ENCODE data around the gene PKN2. TPM values are rescaled to one million over a fixed set of nuclear protein-coding genes. Genes with fewer than 3 reads are reported as not detected.

The PKN2 gene
- total and polyA plus RNA-seq, 9 of the 15 experiments (the other 6 are each of a cell fraction or from before 2014, with no cell fraction given) = 4.5 to 25.3 (median 19.2) TPM

- no peak for TF ChIP-seq ZBTB26 (CRISPR knock-in tag; IDR thresholded peaks at IDR 0.05)
- no peak for TF ChIP-seq ARID2 (IDR thresholded peaks at IDR 0.05)
- TF ChIP-seq KLF13 (tag; IDR thresholded peaks at IDR 0.05; ENCODE audit: borderline replicate concordance, low read depth) = peak; percentile 76; the same call in 1 of the 2 replicates
- no peak for TF ChIP-seq ZNF175 (CRISPR knock-in tag; IDR thresholded peaks at IDR 0.05; ENCODE audit: low read depth)
- TF ChIP-seq KAT2B (IDR thresholded peaks at IDR 0.05; ENCODE audit: low read depth, low read length) = peak; percentile 21
- TF ChIP-seq HOXB6 (CRISPR knock-in tag; IDR thresholded peaks at IDR 0.05; ENCODE audit: borderline replicate concordance) = no peak
- TF ChIP-seq TFAM (CRISPR knock-in tag; conservative IDR thresholded peaks at IDR 0.05) = no peak
- TF ChIP-seq, protein P1, sequence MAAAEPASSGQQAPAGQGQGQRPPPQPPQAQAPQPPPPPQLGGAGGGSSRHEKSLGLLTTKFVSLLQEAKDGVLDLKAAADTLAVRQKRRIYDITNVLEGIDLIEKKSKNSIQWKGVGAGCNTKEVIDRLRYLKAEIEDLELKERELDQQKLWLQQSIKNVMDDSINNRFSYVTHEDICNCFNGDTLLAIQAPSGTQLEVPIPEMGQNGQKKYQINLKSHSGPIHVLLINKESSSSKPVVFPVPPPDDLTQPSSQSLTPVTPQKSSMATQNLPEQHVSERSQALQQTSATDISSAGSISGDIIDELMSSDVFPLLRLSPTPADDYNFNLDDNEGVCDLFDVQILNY (CRISPR knock-in tag; IDR thresholded peaks at IDR 0.05) = no peak
- no peak for TF ChIP-seq RFX5 (IDR thresholded peaks at IDR 0.05; ENCODE audit: low read depth, low read length)
- TF ChIP-seq NR3C1 (CRISPR knock-in tag; IDR thresholded peaks at IDR 0.05) = no peak
- peak; percentile 17; the same call in 1 of the 2 replicates for TF ChIP-seq HLTF (IDR thresholded peaks at IDR 0.05)
- peak; percentile 51; the same call in 1 of the 2 replicates for TF ChIP-seq SMARCA4 (IDR thresholded peaks at IDR 0.05)
- peak; percentile 61; the same call in 1 of the 2 replicates for TF ChIP-seq CC2D1A (IDR thresholded peaks at IDR 0.05)
- no peak for TF ChIP-seq KLF6 (CRISPR knock-in tag; IDR thresholded peaks at IDR 0.05; ENCODE audit: borderline replicate concordance)
- no peak for TF ChIP-seq POLR3G (IDR thresholded peaks at IDR 0.05; ENCODE audit: extremely low read depth, insufficient read length, insufficient replicate concordance)
- peak; percentile 90 for TF ChIP-seq REST (IDR thresholded peaks at IDR 0.05; ENCODE audit: borderline replicate concordance)
- TF ChIP-seq REST (CRISPR knock-in tag; IDR thresholded peaks at IDR 0.05; ENCODE audit: low read depth) = no peak
- no peak for TF ChIP-seq TEAD4 (IDR thresholded peaks at IDR 0.05; ENCODE audit: low read length)
- TF ChIP-seq TEAD4 (CRISPR knock-in tag; IDR thresholded peaks at IDR 0.05; ENCODE audit: borderline replicate concordance) = no peak
Measured at GRCh38 chr1:88683541-88684481, at the start of gene PKN2 (continued).

Measured in K562 (cell line).